Esophagus mucosa (tissue), 1 donor: ENCODE measurements around the gene DSTN. TPM values are rescaled to one million over a fixed set of nuclear protein-coding genes. Genes with fewer than 3 reads are reported as not detected.
"Not testable (repeated sequence)": the region's sequence is repeated elsewhere in the genome, so short reads cannot be mapped to it uniquely, and the experiment has no call there.

Source experiments
- ATAC-seq: fragments of 200-7000 bp; cut with Tn5 transposase; one replicate; pipeline ENCODE4 v1.9.1; 2020
- total RNA-seq: library from RNA; stranded (reverse); gene quantifications from one replicate; pipeline ENCODE4 v1.2.4, GENCODE V29; 2023
- donor health status: DM: yes; HTN: yes; CAD: no.

Gene DSTN
- total RNA-seq, 1 donor from 2014 or later, result 222 TPM

DNA sequence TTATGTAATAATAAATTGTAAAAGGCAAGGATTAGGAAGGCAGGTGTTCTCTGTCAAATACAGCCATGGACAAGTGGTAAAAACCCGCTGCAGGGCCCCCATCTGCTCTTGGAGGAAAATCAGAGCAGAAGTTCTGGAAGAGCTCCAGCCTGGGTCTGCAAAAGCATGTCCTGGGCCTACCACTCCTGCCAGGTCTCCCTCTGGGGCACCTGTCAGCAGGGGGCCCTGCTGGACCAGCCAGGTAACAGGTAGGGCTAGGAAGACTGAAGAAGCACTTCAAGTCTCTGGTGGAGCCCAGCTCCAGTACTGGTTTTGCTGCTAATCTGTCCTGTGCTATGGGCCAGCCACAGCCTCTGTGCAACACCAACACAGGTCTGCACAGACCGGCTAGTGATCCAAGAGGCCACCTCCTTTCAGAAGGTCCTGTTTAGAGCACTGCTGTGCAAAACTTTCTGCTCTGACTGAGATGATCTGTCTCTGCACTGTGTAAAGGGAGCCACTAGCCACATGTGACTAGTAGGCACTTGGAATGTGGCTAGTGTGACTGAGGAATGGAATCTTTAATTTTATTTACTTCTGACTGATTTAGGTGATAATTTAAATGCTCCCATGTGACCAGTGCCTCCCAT lies 82.0 kb downstream of the DSTN start:
- peak; percentile 47 for ATAC-seq

GRCh38 chr20:17652411-17652810 lies 82.5 kb downstream of the DSTN start:
- ATAC-seq, result no peak

DNA sequence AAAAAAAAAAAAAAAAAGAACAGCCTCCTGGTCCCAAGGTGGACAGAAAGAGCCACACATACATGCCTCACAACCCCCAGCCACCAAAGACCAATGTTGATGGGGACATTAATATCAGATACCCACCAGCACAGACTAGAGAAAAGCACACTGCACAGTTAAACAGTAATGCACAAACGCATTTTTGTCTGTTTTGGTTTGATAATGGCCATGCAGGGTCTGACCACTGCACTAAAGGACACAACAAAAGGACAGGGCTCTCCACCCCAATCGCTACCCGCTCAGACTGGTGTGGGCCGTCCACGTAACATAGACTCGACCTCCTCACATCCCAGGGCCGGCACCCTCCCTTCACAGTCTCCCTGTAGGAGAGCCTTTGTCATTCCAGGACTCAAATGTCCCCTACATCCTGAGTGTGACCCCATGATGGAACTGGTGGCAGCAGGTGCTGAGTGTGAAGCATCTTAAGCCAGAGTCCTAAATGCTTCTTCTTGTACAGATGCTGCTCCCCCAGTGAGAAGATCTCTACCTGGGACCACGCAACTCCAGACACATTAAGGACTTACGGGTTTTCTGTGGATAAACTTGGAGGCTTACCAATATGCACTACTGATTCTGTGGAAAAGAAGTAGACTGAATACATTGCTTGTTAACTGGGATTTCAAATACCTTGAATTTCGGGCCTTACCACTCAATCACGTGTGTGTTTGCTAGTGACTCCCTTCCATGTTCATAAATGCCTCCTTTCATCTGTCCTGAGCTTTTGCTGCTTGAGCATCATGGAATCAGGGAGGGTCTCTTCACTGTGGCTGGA lies 84.2 kb downstream of the DSTN start:
- ATAC-seq, result no peak

DNA sequence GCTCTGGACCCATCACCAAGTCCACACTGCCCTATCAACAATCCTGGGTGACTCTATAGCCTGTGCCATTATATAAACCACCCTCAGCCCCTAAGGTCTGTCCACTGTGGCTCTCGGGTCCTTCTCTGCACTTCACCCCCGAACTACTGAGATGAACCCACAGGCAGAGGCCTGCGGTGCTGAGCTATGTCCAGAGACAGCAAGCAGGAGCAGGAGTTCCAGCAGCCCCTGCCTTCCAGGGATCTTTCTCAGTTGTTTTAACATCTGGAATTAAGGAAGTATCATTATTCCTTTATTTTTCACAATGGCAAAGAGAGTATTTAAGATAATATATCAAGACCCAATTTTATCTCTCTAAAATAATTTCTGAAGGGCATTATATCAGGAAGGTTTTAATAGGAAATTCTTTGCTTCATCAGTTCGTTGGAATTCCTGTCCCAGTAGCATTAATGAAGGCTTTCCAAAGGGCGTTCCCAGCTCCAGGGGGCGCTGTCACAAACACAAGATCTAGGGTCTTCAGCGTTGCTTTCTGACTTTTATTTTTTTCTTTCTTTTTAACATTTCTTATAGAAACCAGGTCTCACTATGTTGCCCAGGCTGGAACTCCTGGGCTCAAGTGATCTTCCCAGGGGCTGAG lies 84.9 kb downstream of the DSTN start:
- ATAC-seq, result no peak

- no peak for ATAC-seq
These were observed 85.4 kb downstream of the DSTN start for GRCh38 chr20:17655286-17655651.

- no peak for ATAC-seq
These were observed 86.1 kb downstream of the DSTN start for GRCh38 chr20:17655865-17656479.

DNA sequence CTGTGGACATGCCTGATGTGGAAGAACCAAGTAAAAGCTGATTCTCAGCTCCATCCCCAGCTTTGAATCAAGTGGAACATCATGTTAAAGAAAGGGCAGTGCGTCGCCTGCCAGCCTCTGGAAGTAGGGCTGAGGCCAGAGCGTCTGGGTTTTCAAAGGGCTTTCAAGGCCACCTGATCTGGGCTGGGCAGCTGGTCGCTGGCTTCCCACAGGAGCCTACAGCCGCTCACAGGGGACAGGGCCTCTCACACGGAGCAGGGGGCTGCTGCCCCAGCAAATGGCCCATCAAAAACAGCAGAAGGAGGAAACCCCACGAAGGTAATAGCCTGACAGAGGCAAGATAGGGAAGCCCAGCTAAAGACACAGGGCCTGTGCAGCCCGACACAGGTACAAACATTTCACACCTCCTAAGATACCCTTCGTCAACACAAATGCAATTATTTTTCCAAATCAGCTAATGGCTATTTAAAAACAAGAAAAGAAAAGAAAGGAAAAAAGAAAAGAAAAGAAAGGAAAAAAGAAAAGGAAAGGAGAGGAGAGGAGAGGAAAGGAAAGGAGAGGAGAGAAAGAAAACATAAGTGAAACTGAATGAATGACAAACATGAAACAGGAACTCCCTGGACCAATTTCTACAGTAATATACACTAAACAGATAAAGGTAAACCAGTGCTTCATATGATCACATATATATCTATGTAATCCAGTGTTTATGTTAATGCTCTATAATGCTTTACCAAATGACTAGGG lies 87.4 kb downstream of the DSTN start:
- ATAC-seq, result no peak

- no peak for ATAC-seq
These were observed 88.2 kb downstream of the DSTN start for GRCh38 chr20:17657898-17658647.

DNA sequence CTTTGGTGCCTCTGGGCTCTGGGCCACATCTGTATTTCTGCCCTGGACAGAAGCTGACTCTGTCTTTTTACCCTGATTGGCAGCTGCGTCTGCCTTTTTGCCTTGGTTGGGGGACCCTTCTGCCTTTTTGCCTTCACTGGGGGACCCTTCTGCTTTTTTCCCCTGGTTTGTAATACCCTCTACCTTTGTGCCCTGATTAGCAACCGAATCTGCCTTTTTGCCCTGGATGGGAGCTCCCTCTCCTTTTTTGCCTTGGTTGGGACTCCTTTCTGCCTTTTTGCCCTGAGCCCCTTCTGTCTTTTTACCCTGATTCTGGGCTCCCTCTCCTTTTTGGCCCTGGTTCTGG lies 88.7 kb downstream of the DSTN start:
- no peak for ATAC-seq

- not testable (repeated sequence) for ATAC-seq
These were observed 89.5 kb downstream of the DSTN start for GRCh38 chr20:17659344-17659743.

Other genes starting within 250 kb of the DSTN start
- gene BFSP1, start 38.7 kb upstream of the DSTN start, total RNA-seq, result 1.3 TPM
- gene RRBP1, start 112.2 kb downstream of the DSTN start, total RNA-seq, result 74.5 TPM
- gene BANF2, start 129.9 kb downstream of the DSTN start, total RNA-seq, result not detected